ENCODE data around the gene GBE1. TPM values are rescaled to one million over a fixed set of nuclear protein-coding genes. Genes with fewer than 3 reads are reported as not detected.

The GBE1 gene
- total RNA-seq, 2 donors from 2014 or later: 13.8 to 18.7 TPM

GRCh38 chr3:81451140-81451539 lies 310.3 kb downstream of the GBE1 start:
- H3K36me3 Mint-ChIP-seq (ENCODE audit: insufficient read depth in 2 of 2): no peaks in the 10 kb centered on the region
- no peak for ATAC-seq (replicated peaks in 1 of 2)
- H3K4me1 Mint-ChIP-seq (ENCODE audit: low read depth): no peaks in the 10 kb centered on the region

GRCh38 chr3:81446806-81447205 lies 314.6 kb downstream of the GBE1 start:
- Mint-ChIP-seq H3K4me1 (ENCODE audit: low read depth) (no peaks in the 10 kb centered on the region), H3K9me3 (no peaks in the 10 kb centered on the region), H3K4me3 (no peak overlapping the region), H3K36me3 (ENCODE audit: insufficient read depth in 2 of 2) (no peaks in the 10 kb centered on the region), H3K27ac (no peak overlapping the region), H3K27me3 (ENCODE audit: low read depth) (no peaks in the 10 kb centered on the region)
- ATAC-seq (replicated peaks in 1 of 2) (no peak), DNase-seq (no peak)

More at GRCh38 chr3:81451140-81451539, 310.3 kb downstream of the GBE1 start:
- Mint-ChIP-seq H3K9me3 (peaks cover 0 to 2% of the 10 kb centered on the region in 2 donors), H3K27ac (no peak overlapping the region), H3K4me3 (no peak overlapping the region), H3K27me3 (ENCODE audit: low read depth) (no peaks in the 10 kb centered on the region)
- no peak for DNase-seq

GRCh38 chr3:81445712-81446111 lies 315.7 kb downstream of the GBE1 start:
- Mint-ChIP-seq H3K27ac (no peak overlapping the region), H3K36me3 (ENCODE audit: insufficient read depth in 2 of 2) (no peaks in the 10 kb centered on the region), H3K4me1 (ENCODE audit: low read depth) (no peaks in the 10 kb centered on the region), H3K9me3 (peaks cover 0 to 3% of the 10 kb centered on the region in 2 donors), H3K4me3 (no peak overlapping the region), H3K27me3 (ENCODE audit: low read depth) (no peaks in the 10 kb centered on the region)
- DNase-seq: no peak
- no peak for ATAC-seq (replicated peaks in 1 of 2)

GRCh38 chr3:81444817-81445460 lies 316.5 kb downstream of the GBE1 start:
- peaks cover 0 to 4% of the 10 kb centered on the region in 2 donors for H3K9me3 Mint-ChIP-seq
- H3K27me3 Mint-ChIP-seq (ENCODE audit: low read depth): no peaks in the 10 kb centered on the region
- ATAC-seq (replicated peaks in 1 of 2) (no peak), DNase-seq (no peak)
- no peaks in the 10 kb centered on the region for H3K4me1 Mint-ChIP-seq (ENCODE audit: low read depth)
- H3K36me3 Mint-ChIP-seq (ENCODE audit: insufficient read depth in 2 of 2): no peaks in the 10 kb centered on the region
- no peak overlapping the region for H3K27ac Mint-ChIP-seq
- no peak overlapping the region for H3K4me3 Mint-ChIP-seq

GRCh38 chr3:81443958-81444357 lies 317.5 kb downstream of the GBE1 start:
- no peaks in the 10 kb centered on the region for H3K4me1 Mint-ChIP-seq (ENCODE audit: low read depth)
- no peaks in the 10 kb centered on the region for H3K27me3 Mint-ChIP-seq (ENCODE audit: low read depth)
- no peak for ATAC-seq (replicated peaks in 1 of 2)
- no peak overlapping the region for H3K27ac Mint-ChIP-seq
- H3K36me3 Mint-ChIP-seq (ENCODE audit: insufficient read depth in 2 of 2): no peaks in the 10 kb centered on the region
- peaks cover 0 to 4% of the 10 kb centered on the region in 2 donors for H3K9me3 Mint-ChIP-seq
- H3K4me3 Mint-ChIP-seq: no peak overlapping the region
- no peak for DNase-seq

GRCh38 chr3:81443457-81443782 lies 318.0 kb downstream of the GBE1 start:
- no peak overlapping the region for H3K27ac Mint-ChIP-seq
- ATAC-seq (replicated peaks in 1 of 2) (no peak), DNase-seq (no peak)
- no peaks in the 10 kb centered on the region for H3K4me1 Mint-ChIP-seq (ENCODE audit: low read depth)
- H3K27me3 Mint-ChIP-seq (ENCODE audit: low read depth): no peaks in the 10 kb centered on the region
- H3K9me3 Mint-ChIP-seq: peaks cover under 1 to 5% of the 10 kb centered on the region in 2 donors
- H3K36me3 Mint-ChIP-seq (ENCODE audit: insufficient read depth in 2 of 2): no peaks in the 10 kb centered on the region
- no peak overlapping the region for H3K4me3 Mint-ChIP-seq

GRCh38 chr3:81442758-81443456 lies 318.5 kb downstream of the GBE1 start:
- Mint-ChIP-seq H3K4me3 (no peak overlapping the region), H3K27me3 (ENCODE audit: low read depth) (no peaks in the 10 kb centered on the region), H3K9me3 (peaks cover 3 to 6% of the 10 kb centered on the region in 2 donors), H3K27ac (no peak overlapping the region), H3K4me1 (ENCODE audit: low read depth) (no peaks in the 10 kb centered on the region), H3K36me3 (ENCODE audit: insufficient read depth in 2 of 2) (no peaks in the 10 kb centered on the region)
- ATAC-seq (replicated peaks in 1 of 2) (no peak), DNase-seq (no peak)

- DNase-seq (no peak), ATAC-seq (replicated peaks in 1 of 2) (no peak)
- no peaks in the 10 kb centered on the region for H3K4me1 Mint-ChIP-seq (ENCODE audit: low read depth)
- no peaks in the 10 kb centered on the region for H3K27me3 Mint-ChIP-seq (ENCODE audit: low read depth)
- H3K9me3 Mint-ChIP-seq: peaks cover 3 to 6% of the 10 kb centered on the region in 2 donors
- no peak overlapping the region for H3K27ac Mint-ChIP-seq
- no peaks in the 10 kb centered on the region for H3K36me3 Mint-ChIP-seq (ENCODE audit: insufficient read depth in 2 of 2)
- no peak overlapping the region for H3K4me3 Mint-ChIP-seq
Measured at GRCh38 chr3:81440661-81441060, 320.8 kb downstream of the GBE1 start.
